GM21360 (cell line): ENCODE measurements around the gene C3orf52.
A peak's percentile ranks its signal among the peaks of the same experiment; 100 is the strongest.

Source experiments
- ATAC-seq: cut with Tn5 transposase; IDR thresholded peaks from one replicate; pipeline ENCODE4 v1.9.1; 2021; ENCODE audit warnings: mild to moderate bottlenecking, moderate library complexity; ENCODE audit not compliant: unreplicated experiment

C3orf52 gene

DNA sequence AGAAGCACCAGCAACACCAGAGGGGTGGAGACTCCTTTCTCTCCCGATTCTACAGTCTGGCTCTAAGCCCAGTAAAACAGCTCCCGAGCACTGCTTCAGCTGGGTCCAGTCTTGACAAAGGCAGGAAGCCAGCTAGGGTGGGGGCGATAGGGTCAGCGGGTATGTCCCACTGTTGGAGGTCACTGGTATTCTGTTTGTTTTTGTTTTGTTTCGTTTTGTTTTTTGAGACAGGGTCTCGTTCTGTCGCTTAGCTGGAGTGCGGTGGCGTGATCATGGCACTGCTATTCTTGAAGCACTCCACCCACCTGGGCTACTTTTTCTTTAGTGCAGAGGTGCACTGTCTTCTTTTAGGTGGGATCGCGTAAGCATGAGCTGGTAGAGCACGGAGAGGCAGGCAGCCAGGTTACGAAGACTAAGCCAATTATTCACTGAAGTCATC lies 30.6 kb downstream of the C3orf52 start:
- ATAC-seq: no peak

DNA sequence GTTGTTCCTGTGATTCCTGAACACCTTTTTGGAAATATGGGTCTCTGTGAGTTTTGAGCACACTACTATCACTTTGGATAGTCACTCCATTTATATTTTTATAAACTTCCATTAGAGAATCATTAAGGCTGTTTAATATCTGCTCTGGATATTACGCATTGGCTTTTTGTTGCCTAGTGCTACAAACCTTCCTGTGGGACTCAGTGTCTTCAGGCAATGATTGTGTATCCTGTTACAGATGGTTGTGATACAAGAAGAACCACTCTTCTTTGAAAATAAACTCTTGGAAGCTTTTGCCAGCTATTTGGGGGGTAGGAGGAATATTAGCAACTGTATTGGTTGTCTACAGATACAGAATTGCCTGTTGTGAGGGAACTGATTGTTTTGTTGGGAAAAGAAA lies 31.2 kb downstream of the C3orf52 start:
- no peak for ATAC-seq

DNA sequence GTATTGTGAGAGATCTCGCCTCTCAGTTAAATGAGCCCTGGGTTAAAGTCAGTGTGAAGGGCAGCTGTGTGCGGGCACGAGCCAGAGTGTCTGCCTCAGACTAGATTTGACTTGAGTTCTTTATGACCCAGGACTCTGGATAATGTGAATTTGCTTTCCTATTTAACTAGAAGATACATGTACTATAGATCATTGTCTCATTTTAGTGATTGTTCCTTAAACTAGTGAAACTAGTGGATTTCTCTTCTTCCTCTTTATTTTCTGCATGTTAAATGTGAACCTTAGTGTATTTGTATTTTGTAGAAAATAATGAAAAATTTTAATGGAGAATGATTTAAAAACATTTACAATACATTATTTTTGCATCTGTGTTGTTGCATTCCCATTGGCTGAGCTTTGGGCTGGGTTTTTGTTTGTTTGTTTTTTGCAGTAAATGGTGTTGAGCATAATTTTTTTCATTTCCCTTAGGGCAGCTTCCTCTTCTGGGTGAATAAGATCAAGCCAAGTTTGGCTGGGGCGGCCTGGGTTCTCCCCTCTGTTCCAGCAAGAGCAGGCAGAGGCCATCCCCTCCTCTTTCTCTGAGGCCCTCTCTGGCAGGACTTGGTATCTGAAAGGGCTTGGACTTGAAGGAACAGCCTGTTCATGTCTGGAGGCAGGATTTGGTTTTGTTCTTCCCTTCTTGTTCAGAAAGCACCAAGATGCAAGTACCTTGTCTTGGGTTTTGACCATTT lies 31.8 kb downstream of the C3orf52 start:
- no peak for ATAC-seq

DNA sequence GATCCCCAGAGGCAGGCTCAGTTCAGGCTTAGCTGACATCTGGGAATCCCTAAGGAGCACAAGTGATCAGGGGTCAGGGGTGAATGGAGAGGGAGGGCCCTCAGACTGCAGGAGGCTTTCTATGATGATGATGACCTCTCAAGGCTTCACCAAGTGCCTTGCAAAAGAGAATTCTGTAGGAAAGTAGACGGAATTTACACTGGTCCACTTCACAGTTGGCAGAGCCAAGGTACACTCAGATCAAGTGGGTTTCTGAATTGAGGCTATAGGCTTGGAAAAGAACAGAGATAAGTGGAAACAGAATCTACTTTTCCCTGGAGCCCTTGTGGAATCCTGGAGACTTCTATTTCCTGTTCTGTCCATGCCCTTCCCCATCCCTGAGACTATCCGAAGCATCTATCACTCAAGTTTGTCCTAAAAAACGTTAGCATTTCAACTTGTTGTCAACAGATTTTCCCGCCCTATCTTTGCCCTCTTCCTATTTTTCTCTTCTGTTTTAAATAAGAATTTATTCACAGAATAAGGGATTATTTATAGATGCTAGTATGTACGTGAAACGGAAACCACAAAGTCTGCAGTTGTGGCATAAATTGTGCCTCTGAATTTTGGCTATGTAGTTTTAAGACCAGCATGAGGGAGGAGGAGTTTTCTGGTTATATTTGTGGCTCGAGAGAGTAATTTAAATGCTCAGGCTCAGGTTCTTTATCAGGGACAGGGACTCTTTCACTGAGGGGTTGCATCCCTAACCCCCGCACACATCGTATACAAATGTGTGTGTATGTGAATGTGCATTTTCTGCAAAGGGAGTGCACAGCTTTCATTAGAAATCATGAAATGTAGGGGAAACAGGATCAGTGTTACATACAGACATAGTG lies 34.0 kb downstream of the C3orf52 start:
- ATAC-seq: no peak

- no peak for ATAC-seq
These were observed 35.7 kb downstream of the C3orf52 start for GRCh38 chr3:112121577-112122547.

GRCh38 chr3:112122870-112123269 lies 36.7 kb downstream of the C3orf52 start:
- ATAC-seq: no peak

DNA sequence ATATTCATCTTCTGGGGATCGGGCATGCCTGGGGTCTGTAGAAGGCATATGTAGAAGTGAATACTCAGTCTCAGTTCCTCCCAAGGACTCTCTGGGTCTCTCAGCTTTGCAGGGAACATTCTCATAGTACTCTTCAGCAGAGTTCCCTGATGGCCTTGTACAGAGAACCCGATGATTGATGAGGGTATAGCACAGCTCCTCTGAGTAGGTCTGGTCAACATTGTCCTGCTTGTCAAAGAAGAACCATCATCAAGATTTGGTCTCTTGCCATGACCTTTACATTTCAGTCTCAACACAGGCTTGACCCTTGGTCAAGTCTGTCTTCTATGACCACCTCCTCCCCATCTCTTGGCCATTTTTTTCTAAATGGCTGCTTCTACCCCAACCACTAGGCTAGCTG lies 37.4 kb downstream of the C3orf52 start:
- no peak for ATAC-seq

GRCh38 chr3:112124907-112125607 lies 38.9 kb downstream of the C3orf52 start:
- ATAC-seq: no peak

DNA sequence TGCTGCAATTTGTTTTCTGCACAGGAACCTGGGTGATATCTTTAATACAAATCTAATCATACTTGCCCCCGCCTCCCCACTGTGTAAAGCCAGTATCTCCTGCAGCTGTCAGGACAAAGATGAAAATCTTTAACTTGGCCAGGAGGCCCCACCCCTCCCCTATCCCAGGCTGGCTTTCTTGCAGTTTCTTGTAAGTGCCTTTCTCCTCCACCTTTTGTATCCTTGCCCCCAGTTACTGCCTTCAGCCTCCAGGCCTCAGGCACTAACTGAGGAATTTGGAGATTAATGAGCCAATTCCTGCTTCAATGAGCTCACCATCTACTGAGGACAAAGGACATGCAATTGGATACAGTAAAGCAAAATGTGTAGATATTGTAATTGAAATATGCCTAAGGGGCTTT lies 40.3 kb downstream of the C3orf52 start:
- ATAC-seq: no peak

- no peak for ATAC-seq
These were observed 41.6 kb downstream of the C3orf52 start for GRCh38 chr3:112127522-112128494.

- peak; percentile 33 for ATAC-seq
These were observed 42.9 kb downstream of the C3orf52 start for GRCh38 chr3:112128843-112129727.

DNA sequence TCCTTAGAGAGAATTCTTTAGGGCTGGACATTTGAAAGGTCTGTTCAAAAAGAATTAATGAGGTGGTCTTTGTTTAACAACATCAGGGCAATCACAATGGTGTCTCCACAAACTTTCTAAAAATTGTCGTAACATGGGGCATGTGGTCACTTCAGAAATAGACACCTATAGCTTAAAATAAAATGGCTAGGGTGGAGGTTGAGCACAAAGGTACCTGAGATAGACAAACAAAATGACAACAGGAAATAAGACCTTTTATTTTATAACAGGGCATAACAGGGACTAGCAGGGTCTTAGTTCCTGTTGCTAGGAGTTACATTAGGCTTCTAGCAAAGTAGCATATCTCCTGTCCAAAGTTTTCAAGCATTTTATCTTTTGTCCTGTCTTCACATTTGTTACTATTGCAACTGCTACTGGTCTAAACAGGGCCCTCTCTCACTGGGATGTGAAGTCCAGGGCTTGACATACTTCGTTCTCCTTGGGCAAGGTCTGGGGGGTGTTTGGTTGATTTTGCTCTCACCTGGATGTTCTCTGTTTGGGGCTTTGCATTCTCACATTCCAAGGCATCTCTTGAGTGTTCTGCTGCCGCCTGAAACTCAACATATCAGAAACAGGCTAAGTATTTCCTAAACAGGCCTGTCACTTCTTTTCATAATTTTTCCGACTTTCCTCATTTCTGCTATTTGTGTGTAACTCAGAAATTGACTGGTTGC lies 43.9 kb downstream of the C3orf52 start:
- no peak for ATAC-seq

GRCh38 chr3:112130638-112130993 lies 44.4 kb downstream of the C3orf52 start:
- no peak for ATAC-seq

DNA sequence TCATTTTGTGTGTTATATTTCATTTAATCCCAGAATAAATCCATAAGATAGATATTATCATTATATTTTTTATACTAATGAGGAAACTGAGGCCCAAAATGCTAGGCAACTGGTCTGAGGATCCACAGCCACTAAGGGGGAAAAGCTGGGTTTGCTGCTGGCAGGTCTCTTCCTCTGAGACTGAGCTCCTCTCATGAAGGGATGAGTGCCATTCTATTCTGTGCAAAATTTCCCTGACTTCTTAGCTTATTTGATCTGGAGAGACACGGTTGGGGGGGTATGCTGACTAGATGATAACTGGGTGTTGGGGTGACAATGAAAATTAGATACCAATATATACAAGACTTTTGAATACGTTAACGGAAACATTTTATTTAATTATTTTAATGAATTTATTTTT lies 44.9 kb downstream of the C3orf52 start:
- ATAC-seq: no peak

- ATAC-seq: no peak
These were observed 45.9 kb downstream of the C3orf52 start for GRCh38 chr3:112132088-112132487.

DNA sequence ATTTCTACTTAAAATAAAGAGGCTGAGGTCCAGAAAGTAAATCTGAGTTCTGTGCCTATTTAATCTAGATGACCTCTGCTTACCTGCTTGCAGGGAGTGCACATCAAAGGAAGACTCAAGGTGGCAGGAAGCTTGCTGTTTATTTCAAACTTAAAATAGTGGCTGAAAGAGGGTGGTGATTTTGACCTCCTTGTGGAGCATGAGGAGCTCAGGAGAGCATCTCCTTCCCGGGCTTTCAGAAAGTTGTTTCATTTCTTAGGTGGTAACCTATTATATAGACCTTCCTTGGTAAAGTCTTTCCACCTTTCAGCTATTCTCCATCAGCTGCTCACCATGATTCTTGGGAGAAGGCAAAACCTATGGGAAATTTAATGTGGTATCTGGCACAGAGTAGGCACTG lies 46.4 kb downstream of the C3orf52 start:
- no peak for ATAC-seq

GRCh38 chr3:112132975-112133448 lies 46.8 kb downstream of the C3orf52 start, which contains the start of gene GCSAM:
Gene GCSAM (minus strand): TSS chr3:112133248. CDS start chr3:112133120, 128 bp downstream.
- ATAC-seq: peak; percentile 60
